Measurements from ENCODE around the gene VSIG10.
A peak's percentile ranks its signal among the peaks of the same experiment; 100 is the strongest.

The VSIG10 gene

DNA sequence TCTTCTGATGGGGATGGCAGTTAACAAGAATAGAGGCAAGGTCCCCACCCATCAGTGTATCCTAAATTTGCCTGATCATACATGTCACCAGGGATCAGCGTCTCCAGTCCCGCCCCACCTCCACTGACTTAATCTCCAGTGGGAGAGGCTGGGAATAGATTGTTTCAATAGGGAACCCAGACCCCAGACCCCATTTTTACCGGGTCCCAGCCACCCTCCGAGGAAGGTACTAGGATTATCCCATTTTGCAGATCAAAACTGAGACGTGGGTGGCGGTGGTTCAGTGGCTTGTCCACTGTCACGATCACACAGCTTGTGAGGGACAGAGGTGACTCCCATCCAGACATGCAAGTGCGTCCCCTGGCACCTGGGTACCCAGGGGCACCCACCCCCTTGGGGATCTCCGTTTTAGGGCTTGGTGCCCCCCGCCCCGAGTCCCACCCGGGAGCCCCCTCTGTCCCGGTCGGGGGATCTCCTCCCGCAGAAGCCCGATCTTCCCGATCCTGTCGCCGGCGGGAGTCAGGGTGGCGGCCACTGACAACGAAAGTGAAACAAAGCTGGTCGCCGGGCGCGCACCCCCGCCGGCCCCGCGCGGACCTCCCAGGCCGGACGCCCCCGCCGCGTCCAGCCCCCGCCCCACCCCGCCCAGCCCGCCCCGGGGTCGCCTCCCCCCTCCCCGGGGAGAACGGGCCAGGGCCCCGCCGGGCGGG lies 43.4 kb downstream of the VSIG10 start:
- peak in 1 of 2 donors; percentile 9 for DNase-seq (ENCODE audit: low read depth in 2 of 2)

DNA sequence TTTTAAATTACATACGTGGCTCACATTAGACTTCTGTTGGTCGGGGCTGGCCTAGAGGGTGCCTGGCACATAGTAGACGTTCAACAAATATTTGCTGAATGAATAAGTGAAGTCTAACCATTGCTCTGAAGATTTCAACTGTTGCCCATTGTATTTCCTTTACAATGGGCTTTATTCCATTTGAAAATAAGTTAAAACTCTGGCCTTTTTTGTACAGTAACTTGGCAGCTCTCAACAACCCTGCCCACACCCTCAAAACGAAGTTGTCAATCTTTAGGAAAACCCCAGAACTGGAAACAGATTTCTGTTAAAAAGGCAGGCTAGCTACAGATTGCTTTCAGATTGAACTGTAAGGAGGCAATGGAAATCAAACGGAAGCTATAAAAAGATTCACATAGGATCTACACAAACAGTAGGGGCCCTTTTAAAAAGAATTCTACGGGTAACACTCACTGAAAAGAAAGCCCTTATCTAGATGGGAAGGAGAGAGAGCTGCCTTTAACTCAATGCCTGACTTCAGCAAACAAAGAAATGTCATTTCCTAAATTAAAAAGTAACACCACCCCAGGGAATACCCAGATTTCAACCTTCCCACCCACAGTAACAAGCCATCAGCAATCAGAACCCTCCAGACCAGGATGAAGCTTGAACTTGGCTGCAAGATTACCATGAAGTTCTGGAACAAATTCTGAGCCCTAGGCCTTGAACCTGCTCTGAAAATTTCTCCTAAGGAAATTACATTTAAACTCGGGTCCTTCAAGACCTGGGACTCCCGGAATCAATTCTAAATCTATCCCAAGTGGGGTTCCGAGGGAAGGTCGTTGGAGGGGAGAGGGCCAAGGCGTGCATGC lies 44.2 kb downstream of the VSIG10 start:
- DNase-seq (ENCODE audit: low read depth in 2 of 2) = no peak

DNA sequence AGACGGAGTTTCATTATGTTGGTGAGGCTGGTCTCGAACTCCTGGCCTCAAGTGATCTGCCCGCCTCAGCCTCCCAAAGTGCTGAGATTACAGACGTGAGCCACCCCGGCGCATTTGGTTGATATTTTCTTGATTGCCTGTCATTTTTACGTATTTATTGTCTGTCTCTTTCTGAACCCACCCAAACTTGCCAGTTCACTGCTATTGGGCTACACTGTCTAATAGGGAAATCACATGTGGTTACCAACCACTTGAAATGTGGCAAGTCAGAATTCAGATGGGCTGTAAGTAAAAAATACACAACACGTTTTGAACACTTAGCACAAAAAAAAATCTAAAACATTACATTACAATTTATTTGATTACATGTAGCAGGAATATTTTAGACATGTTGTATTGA lies 44.9 kb downstream of the VSIG10 start:
- DNase-seq (ENCODE audit: low read depth in 2 of 2) = no peak

DNA sequence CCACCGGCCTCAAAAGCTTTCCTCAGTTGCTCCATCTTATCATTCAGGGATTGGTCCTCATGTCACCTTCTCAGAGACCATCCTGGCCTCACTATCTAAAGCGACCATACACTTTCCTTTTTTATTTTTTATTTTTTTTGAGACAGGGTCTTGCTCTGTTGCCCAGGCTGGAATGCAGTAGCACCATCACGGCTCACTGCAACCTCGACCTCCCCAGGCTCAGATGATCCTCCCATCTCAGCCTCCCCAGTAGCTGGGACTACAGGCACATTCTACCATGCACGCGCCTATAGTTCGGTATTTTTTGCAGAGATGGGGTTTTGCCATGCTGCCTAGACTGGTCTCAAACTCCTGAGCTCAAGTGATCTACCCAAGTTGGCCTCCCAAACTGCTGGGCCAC lies 45.6 kb downstream of the VSIG10 start:
- no peak for DNase-seq (ENCODE audit: low read depth in 2 of 2)

DNA sequence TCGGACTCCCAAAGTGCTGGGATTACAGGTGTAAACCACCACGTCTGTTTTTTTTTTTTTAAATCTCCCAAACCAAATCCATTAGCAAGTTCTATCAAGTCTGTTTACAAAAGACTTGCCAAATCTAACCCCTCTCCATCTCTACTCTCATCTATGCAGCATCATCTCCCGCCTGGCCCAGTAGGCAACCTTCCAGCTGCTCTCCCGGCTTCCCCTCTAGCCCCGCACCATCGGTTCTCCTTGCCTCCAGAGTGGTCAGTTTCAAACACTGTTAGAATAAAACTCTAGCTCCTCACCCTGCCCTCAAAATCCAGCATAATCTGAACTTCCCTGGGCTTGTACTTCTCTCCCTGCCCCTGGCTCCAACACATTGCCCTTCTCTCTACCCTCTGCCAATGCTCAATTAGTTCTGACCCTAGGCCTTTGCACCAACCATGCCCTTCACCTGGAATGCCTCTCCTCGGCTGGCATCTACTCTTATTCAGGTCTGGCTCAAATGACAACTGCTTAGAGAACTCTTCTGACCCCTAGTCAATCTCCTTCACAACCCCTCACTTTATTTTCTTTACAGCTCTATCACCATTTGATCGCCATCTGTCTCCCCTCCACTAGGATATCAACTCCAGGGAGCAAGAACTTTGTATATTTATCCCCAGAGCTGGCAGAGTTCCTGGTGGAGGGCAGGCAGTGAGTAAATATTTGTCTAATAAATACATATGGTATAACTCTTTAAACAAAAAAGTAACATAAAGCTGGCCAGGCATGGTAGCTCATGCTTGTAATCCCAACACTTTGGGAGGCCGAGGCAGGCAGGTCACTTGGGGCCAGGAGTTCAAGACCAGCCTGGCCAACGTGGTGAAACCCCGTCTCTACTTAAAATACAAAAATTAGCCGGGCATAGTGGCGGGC lies 47.7 kb downstream of the VSIG10 start:
- no peak for DNase-seq (ENCODE audit: low read depth in 2 of 2)

DNA sequence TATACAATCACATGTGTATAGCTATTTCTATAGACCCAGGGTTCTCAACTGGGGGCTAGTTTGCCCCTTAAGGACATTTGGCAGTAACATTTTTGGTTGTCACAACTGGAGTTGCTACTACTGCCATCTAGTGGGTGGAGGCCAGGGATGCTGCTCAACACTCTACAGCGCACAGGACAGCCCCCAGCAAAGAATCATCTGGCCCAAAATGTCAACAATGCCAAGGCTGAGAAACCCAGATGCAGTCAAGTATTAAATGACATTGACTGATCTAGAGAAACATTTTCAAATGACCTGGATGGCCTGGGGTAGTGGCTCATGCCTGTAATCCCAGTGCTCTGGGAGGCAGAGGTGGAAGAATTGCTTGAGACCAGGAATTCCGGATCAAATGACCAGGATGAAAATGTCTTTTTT lies 48.7 kb downstream of the VSIG10 start:
- peak; percentile 35 to 39 for DNase-seq (ENCODE audit: low read depth in 2 of 2)

DNA sequence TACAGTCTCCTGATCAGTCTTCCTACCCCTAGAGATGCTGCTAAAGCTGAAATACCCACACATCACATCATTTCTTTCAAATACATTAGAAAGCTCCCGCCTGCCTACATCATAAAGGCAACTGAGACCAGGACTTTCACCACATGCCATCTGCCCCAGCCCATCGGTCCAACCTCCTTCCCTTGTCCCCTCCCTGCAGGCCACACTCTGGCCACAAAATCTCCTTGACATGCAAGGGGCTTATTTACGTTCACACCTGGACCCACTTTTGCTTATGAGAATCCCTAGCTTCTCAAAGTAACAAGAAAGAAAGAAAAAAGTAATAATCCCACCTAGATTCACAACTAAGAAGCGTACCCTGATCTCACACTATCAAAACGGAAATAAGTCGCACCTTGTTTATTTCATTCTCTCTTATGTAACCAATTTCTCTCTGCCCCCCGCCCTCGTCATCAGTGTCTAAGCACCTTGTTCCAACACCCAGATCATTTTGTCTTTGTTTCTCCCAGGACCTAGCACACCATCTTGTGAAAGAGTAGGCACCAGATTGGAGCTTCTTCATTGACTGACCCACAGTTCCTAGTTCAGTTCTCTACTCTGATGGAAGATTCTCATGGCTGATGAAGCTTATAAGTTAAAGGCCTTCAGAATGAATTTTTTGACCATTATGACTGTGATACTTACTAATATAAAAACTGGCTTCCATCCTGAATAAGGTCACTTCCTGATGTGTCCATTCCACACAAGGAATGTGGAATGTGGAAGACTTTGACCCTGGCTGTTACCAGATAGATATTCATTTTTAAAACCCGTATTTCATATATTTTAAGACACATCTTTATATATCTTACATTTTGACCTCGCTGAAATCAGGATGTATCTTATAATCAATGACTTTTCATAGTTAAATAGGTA lies 50.5 kb downstream of the VSIG10 start:
- no peak for DNase-seq (ENCODE audit: low read depth in 2 of 2)

DNA sequence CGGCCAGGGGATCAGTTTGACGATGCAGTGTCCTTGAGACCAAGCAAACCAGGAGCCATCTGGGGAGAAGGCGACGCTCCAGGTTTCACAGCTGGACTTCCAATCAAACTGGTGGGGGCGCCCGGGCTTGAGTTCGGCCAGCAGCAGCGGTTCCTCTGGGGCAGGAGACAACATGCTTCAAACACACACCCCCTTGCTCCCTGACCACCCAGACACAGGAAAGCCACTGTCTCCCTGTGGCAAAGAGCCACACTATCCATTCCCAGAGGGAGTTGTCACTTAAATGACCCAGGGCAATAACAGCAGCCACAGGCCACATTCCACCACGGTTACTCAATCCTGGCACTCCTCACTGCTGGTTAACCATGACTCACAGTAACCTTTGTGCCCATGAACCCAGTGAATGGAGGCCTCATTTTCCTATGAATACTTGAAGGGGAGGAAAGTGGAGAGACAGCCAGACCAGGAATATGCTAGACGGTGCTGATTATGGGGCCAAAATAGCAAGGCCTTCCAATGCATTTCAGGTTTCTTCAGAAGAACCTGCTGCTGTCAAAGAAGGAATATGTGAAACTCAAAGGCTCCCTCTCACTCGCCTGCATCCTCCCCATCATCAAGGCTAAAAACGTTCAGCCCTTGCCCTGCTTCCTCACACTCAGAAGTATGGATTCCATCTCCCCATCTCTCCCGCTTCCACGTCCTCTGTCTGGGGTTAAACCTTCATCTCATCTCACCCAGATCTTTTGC lies 51.3 kb downstream of the VSIG10 start:
- no peak for DNase-seq (ENCODE audit: low read depth in 2 of 2)

DNA sequence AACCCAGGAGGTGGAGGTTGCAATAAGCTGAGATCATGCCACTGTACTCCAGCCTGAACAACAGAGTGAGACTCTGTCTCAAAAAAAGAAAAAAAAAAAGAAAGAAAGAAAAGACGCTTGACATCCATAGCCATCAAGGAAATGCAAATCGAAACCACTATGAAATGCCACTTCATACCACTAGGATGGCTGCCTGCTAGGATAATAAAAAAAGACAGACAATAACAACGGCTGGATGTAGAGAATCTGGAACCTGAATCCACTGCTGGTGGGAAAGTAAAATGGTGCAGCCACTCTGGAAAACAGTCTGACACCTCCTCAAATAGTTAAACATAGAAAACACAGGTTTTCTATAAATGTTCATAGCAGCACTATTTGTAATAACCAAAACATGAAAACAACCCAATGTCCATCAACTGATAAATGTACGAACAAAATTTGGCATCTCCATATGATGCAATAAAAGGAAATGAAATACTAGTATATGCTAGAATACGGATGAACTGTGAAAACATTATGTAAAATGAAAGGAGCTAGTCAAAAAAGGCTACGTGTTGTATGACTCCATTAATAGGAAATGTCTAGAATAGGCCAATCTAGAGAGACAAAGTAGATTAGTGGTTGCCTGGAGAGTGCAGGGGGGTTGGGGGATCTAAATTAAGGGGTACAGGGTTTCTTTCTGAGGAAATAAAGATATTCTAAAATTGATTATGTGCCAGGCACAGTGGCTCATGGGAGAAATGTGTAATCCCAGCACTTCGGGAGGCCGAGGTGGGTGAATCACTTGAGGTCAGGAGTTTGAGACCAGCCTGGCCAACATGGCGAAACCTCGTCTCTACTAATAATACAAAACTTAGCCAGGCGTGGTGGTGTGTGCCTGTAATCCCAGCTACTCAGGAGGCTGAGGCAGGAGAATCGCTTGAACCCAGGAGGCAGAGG lies 52.6 kb downstream of the VSIG10 start:
- no peak for DNase-seq (ENCODE audit: low read depth in 2 of 2)

GRCh38 chr12:118046430-118046829 lies 57.4 kb downstream of the VSIG10 start:
- DNase-seq (ENCODE audit: low read depth in 2 of 2) = no peak

DNA sequence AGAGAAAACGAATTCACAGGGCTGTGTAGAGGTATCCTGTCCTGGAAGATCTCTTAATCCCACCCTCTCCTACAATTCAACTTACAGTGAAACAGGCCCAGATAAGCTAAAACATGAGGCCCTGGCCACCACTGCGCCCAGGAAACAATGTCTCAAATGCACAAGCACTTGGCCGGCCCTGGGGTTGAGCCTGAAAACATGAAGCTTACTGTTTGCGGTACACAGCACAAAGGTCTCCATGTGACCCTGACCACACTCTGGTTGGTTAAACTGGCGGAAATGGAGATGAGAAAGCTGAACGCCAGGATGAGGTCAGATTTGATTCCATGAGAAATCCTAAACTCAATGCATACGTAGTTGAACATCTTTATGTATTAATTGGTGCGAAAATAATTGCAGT lies 59.2 kb downstream of the VSIG10 start:
- no peak for DNase-seq (ENCODE audit: low read depth in 2 of 2)

DNA sequence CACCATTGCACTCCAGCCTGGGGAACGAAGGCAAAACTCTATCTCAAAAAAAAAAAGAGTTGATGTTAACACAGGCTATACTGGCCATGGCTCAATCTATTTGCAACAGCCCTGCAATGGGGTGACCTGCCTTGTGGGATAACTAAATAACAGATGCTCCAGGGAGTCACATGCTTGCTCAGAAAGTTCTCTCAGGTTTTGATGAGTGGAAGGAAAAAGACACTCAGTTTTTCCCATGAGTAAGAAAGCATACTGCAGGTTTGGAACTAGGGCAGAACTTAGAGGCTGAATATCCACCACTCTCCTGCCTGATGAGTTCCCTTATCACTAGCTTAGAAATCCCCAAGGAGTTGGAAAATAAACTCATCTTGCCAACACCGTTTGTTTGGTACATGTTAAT lies 59.7 kb downstream of the VSIG10 start:
- DNase-seq (ENCODE audit: low read depth in 2 of 2) = no peak

GRCh38 chr12:118042091-118042490 lies 61.7 kb downstream of the VSIG10 start:
- no peak for DNase-seq (ENCODE audit: low read depth in 2 of 2)

DNA sequence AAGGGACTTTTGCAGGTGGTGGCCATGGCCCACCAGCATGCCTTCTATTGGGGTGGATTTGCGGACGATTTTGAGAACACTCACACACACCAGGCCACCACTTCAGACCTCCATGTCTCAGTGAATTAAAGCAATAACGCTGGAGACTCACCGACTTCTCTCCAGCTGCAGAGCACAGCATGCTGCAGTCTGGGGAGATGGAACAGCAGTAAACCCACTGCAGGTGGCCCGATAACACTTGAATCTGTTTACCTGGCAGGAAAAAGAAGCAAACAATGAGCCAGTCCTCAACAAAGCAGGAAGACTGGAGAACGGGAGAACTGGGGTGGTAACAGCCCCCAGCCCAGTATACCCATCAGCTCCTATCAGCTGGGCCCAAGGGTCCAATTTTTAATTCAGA lies 65.7 kb downstream of the VSIG10 start:
- no peak for DNase-seq (ENCODE audit: low read depth in 2 of 2)

- DNase-seq (ENCODE audit: low read depth in 2 of 2) = no peak
Measured at GRCh38 chr12:118036672-118037411, 67.0 kb downstream of the VSIG10 start.

DNA sequence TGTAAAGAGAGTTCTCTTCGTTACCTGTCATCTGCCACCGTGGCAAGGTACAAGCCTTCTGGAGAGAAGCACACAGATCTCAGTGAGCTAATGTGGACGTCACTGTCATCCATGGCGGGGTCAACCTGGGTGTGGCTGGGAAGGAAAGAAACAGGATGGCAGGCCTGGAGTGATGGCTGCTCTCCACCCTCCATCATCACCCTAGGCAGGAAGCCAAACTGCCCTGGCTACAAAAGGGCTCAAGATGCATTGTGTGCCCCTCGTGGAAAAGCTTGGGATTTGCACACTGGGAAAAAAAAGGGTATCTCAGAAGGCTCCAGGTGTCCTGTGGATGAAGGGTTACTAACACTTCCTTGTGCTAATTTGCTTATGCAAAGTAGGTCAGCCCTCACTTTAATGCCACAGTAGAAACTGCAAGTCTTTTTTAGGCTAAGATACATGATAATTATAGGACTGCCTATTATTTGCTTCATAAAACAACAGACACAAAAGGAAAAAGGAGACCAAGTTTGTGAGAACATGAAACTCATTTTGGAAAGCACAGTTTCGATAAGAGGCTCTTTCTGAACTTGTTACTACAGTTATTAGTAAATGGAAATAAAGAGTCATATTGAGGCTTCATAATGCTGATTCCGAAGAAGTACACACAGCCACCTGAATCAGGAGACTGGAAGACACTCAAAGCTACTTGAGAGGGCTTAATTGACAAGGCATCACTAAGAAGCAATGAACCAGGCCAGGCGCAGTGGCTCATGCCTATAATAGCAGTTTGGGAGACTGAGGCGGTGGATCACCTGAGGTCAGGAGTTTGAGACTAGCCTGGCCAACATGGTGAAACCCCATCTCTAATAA lies 68.4 kb downstream of the VSIG10 start:
- no peak for DNase-seq (ENCODE audit: low read depth in 2 of 2)

GRCh38 chr12:118034429-118035189 lies 69.2 kb downstream of the VSIG10 start:
- DNase-seq (ENCODE audit: low read depth in 2 of 2) = no peak
